LNCAP (cell line): ENCODE results near the gene MYO1B.

Source experiments
- TF ChIP-seq, protein P1 (sequence below): fragments of 450-650 bp; IDR thresholded peaks from 2 replicates; pipeline ENCODE4 v1.5.1; 2017; ENCODE audit warnings: mild to moderate bottlenecking

Gene MYO1B

DNA sequence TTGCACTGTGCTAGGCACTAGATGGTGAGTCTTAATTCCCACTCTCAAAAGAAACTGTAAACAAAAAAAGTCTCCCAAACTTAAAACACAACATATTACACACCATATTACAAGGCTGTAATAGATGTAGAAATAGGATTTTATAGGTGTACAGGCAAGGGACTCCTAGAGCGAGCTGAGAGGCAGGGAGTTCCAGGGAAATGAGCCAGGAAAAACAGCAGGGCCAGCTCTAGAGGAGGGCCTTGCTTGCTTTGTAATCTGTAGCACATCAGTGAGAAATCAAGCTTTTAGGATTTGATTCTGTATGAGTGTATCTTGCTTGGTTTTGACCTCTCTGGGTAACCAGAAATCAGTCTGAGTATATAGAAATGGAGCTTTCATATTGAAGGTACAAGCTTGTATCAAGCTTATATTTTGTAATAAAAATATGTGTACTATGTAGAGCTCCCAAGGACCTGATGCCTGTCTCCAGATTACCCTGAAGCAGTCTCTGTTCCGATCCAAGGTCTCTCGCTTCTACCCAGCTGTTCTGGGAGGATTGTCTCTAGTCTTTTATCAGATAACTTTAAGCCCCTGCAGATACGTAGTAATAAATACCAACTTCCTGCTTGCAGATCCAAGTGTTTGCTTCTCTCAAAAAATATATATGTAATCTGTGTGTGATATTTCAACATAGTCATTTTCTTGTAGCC, 73.0 kb downstream of the MYO1B start:
- TF ChIP-seq, protein P1, sequence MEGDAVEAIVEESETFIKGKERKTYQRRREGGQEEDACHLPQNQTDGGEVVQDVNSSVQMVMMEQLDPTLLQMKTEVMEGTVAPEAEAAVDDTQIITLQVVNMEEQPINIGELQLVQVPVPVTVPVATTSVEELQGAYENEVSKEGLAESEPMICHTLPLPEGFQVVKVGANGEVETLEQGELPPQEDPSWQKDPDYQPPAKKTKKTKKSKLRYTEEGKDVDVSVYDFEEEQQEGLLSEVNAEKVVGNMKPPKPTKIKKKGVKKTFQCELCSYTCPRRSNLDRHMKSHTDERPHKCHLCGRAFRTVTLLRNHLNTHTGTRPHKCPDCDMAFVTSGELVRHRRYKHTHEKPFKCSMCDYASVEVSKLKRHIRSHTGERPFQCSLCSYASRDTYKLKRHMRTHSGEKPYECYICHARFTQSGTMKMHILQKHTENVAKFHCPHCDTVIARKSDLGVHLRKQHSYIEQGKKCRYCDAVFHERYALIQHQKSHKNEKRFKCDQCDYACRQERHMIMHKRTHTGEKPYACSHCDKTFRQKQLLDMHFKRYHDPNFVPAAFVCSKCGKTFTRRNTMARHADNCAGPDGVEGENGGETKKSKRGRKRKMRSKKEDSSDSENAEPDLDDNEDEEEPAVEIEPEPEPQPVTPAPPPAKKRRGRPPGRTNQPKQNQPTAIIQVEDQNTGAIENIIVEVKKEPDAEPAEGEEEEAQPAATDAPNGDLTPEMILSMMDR = no peak

DNA sequence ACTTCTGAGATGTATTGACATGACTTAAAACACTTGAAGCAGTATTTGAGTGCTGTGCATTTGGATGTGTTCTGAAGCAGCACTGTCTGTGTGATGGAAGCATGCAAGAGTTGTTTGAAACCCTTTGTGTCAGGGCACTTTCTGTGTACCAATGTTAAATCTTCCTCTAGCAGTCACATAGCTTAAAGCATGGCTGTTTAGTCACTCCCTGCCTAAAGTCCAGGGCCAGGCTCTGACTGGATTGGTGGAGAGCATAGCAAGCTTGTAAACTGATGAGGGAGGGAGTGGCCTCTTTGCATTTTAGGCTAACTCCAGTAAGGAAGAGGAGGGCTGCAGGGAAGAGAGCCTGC, 73.5 kb downstream of the MYO1B start:
- TF ChIP-seq, protein P1 = no peak

DNA sequence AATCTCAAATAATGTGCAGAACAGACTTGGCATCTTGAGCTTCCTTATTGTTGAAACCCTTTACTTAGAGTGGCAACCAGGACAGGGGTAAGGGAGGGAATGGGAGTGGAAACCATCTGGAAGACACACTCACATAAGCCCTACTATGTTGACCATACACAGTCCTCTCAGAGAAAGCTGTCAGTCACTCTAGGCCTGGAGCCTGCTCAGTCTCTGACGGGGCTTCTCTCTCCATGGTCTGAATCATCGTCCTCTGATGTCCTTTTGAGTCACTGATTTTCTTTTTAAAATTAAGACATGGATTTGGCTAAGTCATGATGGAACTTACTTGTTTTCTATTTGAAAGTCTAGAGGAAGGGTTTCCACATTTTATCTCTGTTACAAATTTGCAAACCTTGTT, 74.0 kb downstream of the MYO1B start:
- TF ChIP-seq, protein P1 = no peak

DNA sequence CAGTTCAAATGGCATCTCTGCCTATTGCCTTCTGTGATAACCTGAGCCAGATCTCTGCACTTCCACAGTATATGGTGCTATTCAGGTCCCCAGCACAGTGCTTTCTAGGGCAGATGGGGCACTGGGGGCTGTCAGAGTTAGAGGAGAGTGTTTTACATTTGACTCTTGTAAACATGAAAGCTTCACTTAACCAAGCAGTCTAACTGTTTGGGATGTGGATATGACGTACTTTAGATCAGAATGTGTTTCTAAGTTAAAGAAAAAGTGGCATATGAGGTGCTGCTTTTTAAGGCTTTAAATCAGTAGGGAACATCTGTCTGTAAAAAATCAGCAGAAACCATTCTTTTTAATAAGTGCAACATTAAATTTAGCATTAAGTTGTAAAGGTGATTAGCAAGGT, 75.7 kb downstream of the MYO1B start:
- TF ChIP-seq, protein P1 = no peak

DNA sequence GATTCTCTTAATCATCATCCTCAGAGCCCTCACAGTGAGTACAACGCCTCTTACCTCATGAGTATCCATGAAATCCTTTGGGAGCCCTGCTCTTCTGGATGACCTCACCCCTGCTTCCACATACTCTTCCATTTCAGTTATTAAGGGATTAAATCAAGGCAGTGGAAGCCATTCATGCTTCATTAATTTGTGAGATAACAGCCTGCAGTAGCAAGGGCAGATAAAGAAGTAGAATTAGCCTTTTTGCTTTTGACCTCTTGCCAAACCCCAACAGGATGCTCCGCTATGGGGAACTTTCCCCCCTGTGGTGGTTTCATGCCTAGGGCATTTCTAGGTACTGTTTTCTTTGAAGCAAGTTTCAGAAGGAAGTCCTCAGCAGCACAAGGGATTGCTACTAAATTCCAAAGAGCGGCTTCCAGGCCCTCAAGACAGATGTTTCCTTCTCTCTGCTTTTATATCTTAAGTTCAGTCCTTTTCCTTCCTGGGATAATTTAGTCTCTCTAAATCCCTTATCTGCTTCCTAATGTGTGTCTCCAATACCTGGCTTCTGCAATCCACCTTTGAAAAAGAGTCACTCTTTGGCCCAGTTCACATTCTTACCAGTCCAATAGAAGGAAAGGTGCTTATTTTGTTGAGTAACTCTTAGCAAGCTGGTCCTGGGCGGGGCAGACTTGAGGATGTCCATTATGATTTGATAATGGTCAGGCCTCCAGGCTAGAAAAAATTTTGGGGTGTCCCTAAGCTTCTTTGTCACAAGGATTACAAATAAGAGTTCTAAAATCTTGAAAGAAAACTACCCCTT, 76.9 kb downstream of the MYO1B start:
- TF ChIP-seq, protein P1 = no peak

DNA sequence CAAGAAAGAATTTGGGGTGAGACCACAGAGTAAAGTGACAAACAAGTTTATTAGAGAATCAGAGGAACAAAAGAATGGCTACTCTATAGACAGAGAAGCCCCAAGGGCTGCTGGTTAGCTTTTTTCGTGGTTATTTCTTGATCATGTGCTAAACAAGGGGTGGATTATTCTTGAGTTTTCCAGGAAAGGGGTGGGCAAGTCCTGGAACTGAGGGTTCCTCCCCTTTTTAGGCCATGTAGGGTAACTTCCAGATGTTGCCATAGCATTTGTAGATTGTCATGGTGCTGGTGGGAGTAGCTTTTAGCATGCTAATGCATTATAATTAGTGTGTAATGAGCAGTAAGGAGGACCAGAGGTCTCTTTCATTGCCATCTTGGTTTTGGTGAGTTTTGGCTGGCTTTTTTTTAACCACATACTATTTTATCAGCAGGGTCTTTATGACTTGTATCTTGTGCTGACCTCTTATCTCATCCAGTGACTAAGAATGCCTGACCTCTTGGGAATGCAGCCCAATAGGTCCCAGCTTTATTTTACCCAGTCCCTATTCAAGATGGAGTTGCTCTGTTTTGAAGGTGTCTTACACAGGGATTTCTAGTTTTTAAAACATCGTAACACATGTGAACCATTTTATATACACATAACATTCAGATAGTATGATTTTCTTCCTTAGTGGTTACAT, 77.8 kb downstream of the MYO1B start:
- TF ChIP-seq, protein P1 = no peak

DNA sequence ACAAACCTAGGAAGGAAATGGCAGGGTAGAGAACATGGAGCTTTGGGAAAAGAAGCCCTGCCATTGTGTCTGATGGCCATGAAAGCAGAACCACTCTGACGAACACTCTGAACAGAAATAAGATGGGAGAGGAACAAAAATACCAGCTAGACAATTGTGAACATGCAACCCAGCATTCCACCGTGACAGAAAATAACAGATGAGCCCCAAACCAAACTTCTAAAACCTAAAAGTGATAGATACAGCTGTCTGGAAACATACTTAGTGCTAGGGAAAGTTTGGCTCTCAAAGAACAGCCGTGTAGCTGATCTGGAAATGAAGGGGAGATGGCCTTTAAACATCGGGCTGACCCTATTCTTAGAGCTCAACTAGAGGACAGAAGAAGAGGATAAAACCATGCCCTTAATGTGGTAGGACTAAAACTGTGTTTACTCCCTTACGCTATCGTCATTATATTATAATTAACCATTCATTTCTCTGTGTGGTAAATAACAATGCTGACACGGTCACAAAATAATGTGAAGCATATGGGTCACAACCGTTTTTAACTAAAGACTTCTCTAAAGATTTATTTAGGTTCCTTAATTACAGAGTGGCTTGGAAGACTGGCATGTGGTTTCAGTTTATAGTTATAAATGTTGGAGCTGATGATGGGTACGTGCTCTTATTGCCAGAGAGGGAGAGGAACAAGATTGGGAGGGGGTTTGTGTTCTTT, 80.6 kb downstream of the MYO1B start:
- TF ChIP-seq, protein P1 = no peak
